Stimulated activated CD8-positive, alpha-beta memory T cell treated with anti-CD3 and anti-CD28 coated beads, Interleukin-15, amount 100 ng/mL, for 24 hours (primary cell): ENCODE results near the gene MPV17L2.

ENCODE experiments used
- DNase-seq: peaks from one replicate; pipeline ENCODE4 v3.0.0-alpha.2; 2020; ENCODE audit warnings: low read depth

Gene MPV17L2

GRCh38 chr19:18239303-18239702, 46.3 kb downstream of the MPV17L2 start:
- no peak for DNase-seq

- DNase-seq: no peak
Observed at GRCh38 chr19:18245297-18245696, 52.3 kb downstream of the MPV17L2 start.
